MM.1S (cell line): ENCODE results near the gene FKBP14.

ENCODE experiments used
- DNase-seq: peaks from one replicate; pipeline ENCODE4 v3.0.0-alpha.2; 2015
- H2AFZ ChIP-seq: fragments of 300-600 bp; sonication (generic); 2 replicates; pipeline ENCODE4 v1.6.0; 2016; ENCODE audit warnings: antibody characterized with exemption, low read length
- H3F3A ChIP-seq: fragments of 300-600 bp; sonication (generic); 2 replicates; pipeline ENCODE4 v1.6.1; 2016; ENCODE audit warnings: mild to moderate bottlenecking, antibody characterized with exemption, low read length, moderate library complexity, mixed read lengths; ENCODE audit not compliant: insufficient read depth
- H3K27ac ChIP-seq: fragments of 300-600 bp; sonication (generic); 2 replicates; pipeline ENCODE4 v1.5.1; 2016; ENCODE audit warnings: mild to moderate bottlenecking, low read length
- H3K27me3 ChIP-seq: fragments of 300-600 bp; sonication (generic); replicated peaks from 2 replicates; pipeline ENCODE4 v1.6.0; 2016; ENCODE audit warnings: low read length; ENCODE audit not compliant: insufficient read depth
- H3K36me3 ChIP-seq: fragments of 300-600 bp; sonication (generic); replicated peaks from 2 replicates; pipeline ENCODE4 v1.6.1; 2016; ENCODE audit warnings: mild to moderate bottlenecking, low read length, mixed read lengths; ENCODE audit not compliant: insufficient read depth
- H3K4me1 ChIP-seq: fragments of 300-600 bp; sonication (generic); 2 replicates; pipeline ENCODE4 v1.6.1; 2016; ENCODE audit warnings: low read length, mixed read lengths
- H3K4me2 ChIP-seq: fragments of 300-600 bp; sonication (generic); 2 replicates; pipeline ENCODE4 v1.6.0; 2016; ENCODE audit warnings: low read depth, low read length
- H3K4me3 ChIP-seq: fragments of 300-600 bp; sonication (generic); 2 replicates; pipeline ENCODE4 v1.5.1; 2016; ENCODE audit warnings: low read length, mixed read lengths
- H3K79me2 ChIP-seq: fragments of 300-600 bp; sonication (generic); 2 replicates; pipeline ENCODE4 v1.6.1; 2016; ENCODE audit warnings: mixed run types, low read length, mixed read lengths
- H3K9ac ChIP-seq: fragments of 300-600 bp; sonication (generic); 2 replicates; pipeline ENCODE4 v1.6.1; 2016; ENCODE audit warnings: low read length, mixed read lengths
- H3K9me2 ChIP-seq: fragments of 300-600 bp; sonication (generic); replicated peaks from 2 replicates; pipeline ENCODE4 v1.6.1; 2016; ENCODE audit warnings: mild to moderate bottlenecking, low read length, mixed read lengths; ENCODE audit not compliant: insufficient read depth
- H3K9me3 ChIP-seq: fragments of 300-600 bp; sonication (generic); replicated peaks from 2 replicates; pipeline ENCODE4 v1.6.1; 2016; ENCODE audit warnings: mild to moderate bottlenecking, low read length, mixed read lengths; ENCODE audit not compliant: insufficient read depth
- H4K20me1 ChIP-seq: fragments of 300-600 bp; sonication (generic); 2 replicates; pipeline ENCODE4 v1.6.1; 2016; ENCODE audit warnings: mild to moderate bottlenecking, low read length, moderate library complexity, mixed read lengths; ENCODE audit not compliant: insufficient read depth
- CTCF ChIP-seq: fragments of 300-600 bp; sonication (generic); IDR thresholded peaks from 2 replicates; pipeline ENCODE4 v1.5.1; 2016; ENCODE audit warnings: antibody characterized with exemption, low read length, mixed read lengths
- EZH2 ChIP-seq: fragments of 300-600 bp; sonication (generic); optimal IDR thresholded peaks from 2 replicates; pipeline ENCODE3; 2017; ENCODE audit warnings: low read depth, mild to moderate bottlenecking, antibody characterized with exemption, low read length, mixed read lengths
- EZH2phosphoT487 ChIP-seq: fragments of 300-600 bp; sonication (generic); IDR thresholded peaks from 2 replicates; pipeline ENCODE4 v1.6.1; 2018; ENCODE audit warnings: antibody characterized with exemption, low read length

The FKBP14 gene

GRCh38 chr7:29993140-29993539 lies 33.4 kb downstream of the FKBP14 start:
- Histone ChIP-seq H3K9ac (no peak overlapping the region), H3K4me2 (no peak overlapping the region), H3K9me2 (no peaks in the 10 kb centered on the region), H3K79me2 (no peaks in the 10 kb centered on the region), H4K20me1 (no peaks in the 10 kb centered on the region), H3K36me3 (no peaks in the 10 kb centered on the region), H2AFZ (no peak overlapping the region), H3K9me3 (no peaks in the 10 kb centered on the region), H3F3A (no peaks in the 10 kb centered on the region), H3K4me3 (no peak overlapping the region), H3K27ac (no peak overlapping the region), H3K27me3 (peaks cover 5% of the 10 kb centered on the region; the same call in 1 of the 2 replicates), H3K4me1 (no peaks in the 10 kb centered on the region)
- TF ChIP-seq CTCF (no peak), EZH2 (no peak), EZH2phosphoT487 (no peak)
- no peak for DNase-seq

GRCh38 chr7:29991937-29992336 lies 34.6 kb downstream of the FKBP14 start:
- H3K9me2 ChIP-seq = no peaks in the 10 kb centered on the region
- DNase-seq = no peak
- no peaks in the 10 kb centered on the region for H3K79me2 ChIP-seq
- TF ChIP-seq CTCF (no peak), EZH2phosphoT487 (no peak), EZH2 (no peak)
- H3K4me1 ChIP-seq = no peaks in the 10 kb centered on the region
- H3K36me3 ChIP-seq = no peaks in the 10 kb centered on the region
- no peak overlapping the region for H3K27ac ChIP-seq
- no peak overlapping the region for H3K4me2 ChIP-seq
- no peak overlapping the region for H2AFZ ChIP-seq
- no peak overlapping the region for H3K4me3 ChIP-seq
- H3K9ac ChIP-seq = no peak overlapping the region
- H3K9me3 ChIP-seq = no peaks in the 10 kb centered on the region
- H3F3A ChIP-seq = no peaks in the 10 kb centered on the region
- no peaks in the 10 kb centered on the region for H4K20me1 ChIP-seq
- peaks cover 5% of the 10 kb centered on the region; the same call in 1 of the 2 replicates for H3K27me3 ChIP-seq

GRCh38 chr7:29990931-29991330 lies 35.6 kb downstream of the FKBP14 start:
- Histone ChIP-seq H4K20me1 (no peaks in the 10 kb centered on the region), H3K27me3 (peaks cover 5% of the 10 kb centered on the region; the same call in 1 of the 2 replicates), H3K27ac (no peak overlapping the region), H2AFZ (no peak overlapping the region), H3F3A (no peaks in the 10 kb centered on the region), H3K9me2 (no peaks in the 10 kb centered on the region), H3K9me3 (no peaks in the 10 kb centered on the region), H3K79me2 (no peaks in the 10 kb centered on the region), H3K36me3 (no peaks in the 10 kb centered on the region), H3K9ac (no peak overlapping the region), H3K4me2 (no peak overlapping the region), H3K4me3 (no peak overlapping the region), H3K4me1 (no peaks in the 10 kb centered on the region)
- DNase-seq = no peak
- no peak for TF ChIP-seq CTCF
- TF ChIP-seq EZH2 = no peak
- TF ChIP-seq EZH2phosphoT487 = no peak
